HEK293 (cell line): ENCODE data around the gene WDFY3.

Experiments
- CTCF ChIA-PET: fragments of 350-600 bp; formaldehyde crosslinking; extraction: SDS; loops from one replicate; lab custom pipeline; 2021; ENCODE audit warnings: antibody characterized with exemption; lab: Yijun Ruan, JAX
- POLR2A ChIA-PET: fragments of 300-600 bp; formaldehyde crosslinking; extraction: SDS; loops from one replicate; lab custom pipeline; 2020; ENCODE audit warnings: antibody characterized with exemption, inconsistent platforms; lab: Yijun Ruan, JAX
- H3K27ac ChIP-seq: fragments of 200-500 bp; sonication (Bioruptor generic); 2 replicates; pipeline ENCODE4 v1.5.1; 2014; ENCODE audit warnings: low read depth, low read length, control low read depth, inconsistent platforms; ENCODE audit errors: extremely low read depth
- H3K36me3 ChIP-seq, 2 experiments: fragments of 200-500 bp in 1 of 2; sonication (Bioruptor generic) in 1 of 2; 1 replicate in 1 of 2; 2 replicates in 1 of 2; pipeline ENCODE4 v1.5.1; 2014 to 2017; ENCODE audit warnings: inconsistent platforms in 2 of 2, low read length in 2 of 2; ENCODE audit not compliant: control insufficient read depth in 2 of 2, insufficient read depth in 1 of 2
- H3K4me1 ChIP-seq: fragments of 200-500 bp; sonication (Bioruptor generic); 2 replicates; pipeline ENCODE4 v1.5.1; 2014; ENCODE audit warnings: mild to moderate bottlenecking, low read length, inconsistent platforms; ENCODE audit not compliant: control insufficient read depth, insufficient read depth
- H3K4me3 ChIP-seq: 2 replicates; pipeline ENCODE4 v1.5.1; 2011; ENCODE audit warnings: low read depth, mild to moderate bottlenecking, control low read depth, low read length, moderate library complexity
- H3K9me3 ChIP-seq: fragments of 200-500 bp; sonication (Bioruptor generic); 2 replicates; pipeline ENCODE4 v1.5.1; 2014; ENCODE audit warnings: low read depth, low read length, inconsistent platforms; ENCODE audit not compliant: control insufficient read depth, insufficient read depth
- BCL11B ChIP-seq: fragments of 450-650 bp; formaldehyde crosslinking; IDR thresholded peaks from 2 replicates; pipeline ENCODE4 v1.5.1; 2016; ENCODE audit warnings: low read depth, missing biosample characterization, missing genetic modification characterization
- GLI4 ChIP-seq: fragments of 450-650 bp; formaldehyde crosslinking; IDR thresholded peaks from 2 replicates; pipeline ENCODE4 v1.5.1; 2016; ENCODE audit warnings: missing biosample characterization, missing genetic modification characterization
- REPIN1 ChIP-seq: fragments of 450-650 bp; formaldehyde crosslinking; IDR thresholded peaks from 2 replicates; pipeline ENCODE4 v1.5.1; 2017; ENCODE audit warnings: missing biosample characterization, missing genetic modification characterization, low read depth
- SCRT2 ChIP-seq: fragments of 450-650 bp; formaldehyde crosslinking; IDR thresholded peaks from 2 replicates; pipeline ENCODE4 v1.5.1; 2016; ENCODE audit warnings: missing biosample characterization, missing genetic modification characterization
- TSHZ1 ChIP-seq: fragments of 450-650 bp; formaldehyde crosslinking; IDR thresholded peaks from 2 replicates; pipeline ENCODE4 v1.5.1; 2016; ENCODE audit warnings: missing biosample characterization, missing genetic modification characterization, borderline replicate concordance
- ZBTB20 ChIP-seq: fragments of 450-650 bp; formaldehyde crosslinking; IDR thresholded peaks from 2 replicates; pipeline ENCODE4 v1.5.1; 2016; ENCODE audit warnings: missing biosample characterization, missing genetic modification characterization
- ZBTB44 ChIP-seq: fragments of 450-650 bp; IDR thresholded peaks from 2 replicates; pipeline ENCODE4 v1.5.1; 2018; ENCODE audit warnings: missing biosample characterization, mild to moderate bottlenecking, missing genetic modification characterization
- ZEB2 ChIP-seq: fragments of 450-650 bp; formaldehyde crosslinking; IDR thresholded peaks from 2 replicates; pipeline ENCODE4 v1.5.1; 2016; ENCODE audit warnings: missing biosample characterization, missing genetic modification characterization
- ZFP41 ChIP-seq: fragments of 450-650 bp; formaldehyde crosslinking; IDR thresholded peaks from 2 replicates; pipeline ENCODE4 v1.5.1; 2016; ENCODE audit warnings: missing biosample characterization, missing genetic modification characterization, borderline replicate concordance
- ZNF121 ChIP-seq: fragments of 450-650 bp; formaldehyde crosslinking; IDR thresholded peaks from 2 replicates; pipeline ENCODE4 v1.5.1; 2016; ENCODE audit warnings: missing biosample characterization, missing genetic modification characterization
- ZNF169 ChIP-seq: fragments of 450-650 bp; formaldehyde crosslinking; IDR thresholded peaks from 2 replicates; pipeline ENCODE4 v1.5.1; 2016; ENCODE audit warnings: missing biosample characterization, missing genetic modification characterization
- ZNF501 ChIP-seq: fragments of 450-650 bp; formaldehyde crosslinking; IDR thresholded peaks from 2 replicates; pipeline ENCODE4 v1.5.1; 2016; ENCODE audit warnings: missing biosample characterization, missing genetic modification characterization
- ZNF514 ChIP-seq: fragments of 450-650 bp; formaldehyde crosslinking; IDR thresholded peaks from 2 replicates; pipeline ENCODE4 v1.5.1; 2016; ENCODE audit warnings: missing biosample characterization, missing genetic modification characterization
- ZNF549 ChIP-seq: fragments of 450-650 bp; IDR thresholded peaks from 2 replicates; pipeline ENCODE4 v1.5.1; 2018; ENCODE audit warnings: missing biosample characterization, missing genetic modification characterization, mild to moderate bottlenecking, inconsistent platforms, moderate library complexity
- ZNF561 ChIP-seq: fragments of 450-650 bp; IDR thresholded peaks from 2 replicates; pipeline ENCODE4 v1.5.1; 2018; ENCODE audit warnings: missing biosample characterization, missing genetic modification characterization, borderline replicate concordance
- ZNF623 ChIP-seq: fragments of 450-650 bp; formaldehyde crosslinking; IDR thresholded peaks from 2 replicates; pipeline ENCODE4 v1.5.1; 2016; ENCODE audit warnings: missing biosample characterization, missing genetic modification characterization
- ZNF747 ChIP-seq: fragments of 450-650 bp; formaldehyde crosslinking; IDR thresholded peaks from 2 replicates; pipeline ENCODE4 v1.5.1; 2016; ENCODE audit warnings: missing biosample characterization, missing genetic modification characterization
- ZNF768 ChIP-seq: fragments of 450-650 bp; formaldehyde crosslinking; IDR thresholded peaks from 2 replicates; pipeline ENCODE4 v1.5.1; 2018; ENCODE audit warnings: missing biosample characterization, mild to moderate bottlenecking, missing genetic modification characterization
- ZSCAN4 ChIP-seq: fragments of 450-650 bp; formaldehyde crosslinking; IDR thresholded peaks from 2 replicates; pipeline ENCODE4 v1.5.1; 2017; ENCODE audit warnings: missing biosample characterization, missing genetic modification characterization
- ZXDB ChIP-seq: fragments of 450-650 bp; formaldehyde crosslinking; IDR thresholded peaks from 2 replicates; pipeline ENCODE4 v1.5.1; 2016; ENCODE audit warnings: missing biosample characterization, missing genetic modification characterization
- TF ChIP-seq, protein P1 (sequence below): fragments of 450-650 bp; formaldehyde crosslinking; IDR thresholded peaks from 2 replicates; pipeline ENCODE4 v1.5.1; 2016; ENCODE audit warnings: missing biosample characterization, missing genetic modification characterization
- TF ChIP-seq, protein P2 (sequence below): fragments of 450-650 bp; formaldehyde crosslinking; optimal IDR thresholded peaks from 2 replicates; pipeline ENCODE3; 2016; ENCODE audit warnings: missing biosample characterization, mild to moderate bottlenecking, missing genetic modification characterization
- TF ChIP-seq, protein P3 (sequence below): fragments of 450-650 bp; formaldehyde crosslinking; IDR thresholded peaks from 2 replicates; pipeline ENCODE4 v1.5.1; 2016; ENCODE audit warnings: missing biosample characterization, missing genetic modification characterization

The WDFY3 gene

DNA sequence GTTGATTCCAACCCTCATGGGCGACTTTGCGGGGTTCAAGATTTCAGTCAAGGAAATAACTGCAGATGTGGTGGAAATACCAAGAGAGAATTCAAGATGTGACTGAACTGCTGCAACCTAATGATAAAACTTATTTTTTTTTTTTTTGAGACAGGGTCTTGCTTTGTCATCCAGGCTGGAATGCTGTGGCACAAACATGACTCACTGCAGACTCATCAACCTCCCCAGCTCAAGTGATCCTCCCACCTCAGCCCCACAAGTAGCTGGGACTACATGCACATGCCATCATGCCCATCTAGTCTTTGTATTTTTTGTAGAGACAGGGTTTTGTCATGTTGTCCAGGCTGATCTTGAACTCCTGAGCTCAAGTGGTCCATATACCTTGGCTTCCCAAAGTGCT lies 19.5 kb upstream of the WDFY3 start (continued):
- TF ChIP-seq TSHZ1 (tag by site-specific recombination) (no peak), GLI4 (tag by site-specific recombination) (no peak), ZBTB44 (tag by site-specific recombination) (no peak)

GRCh38 chr4:84977396-84977795 lies 10.9 kb upstream of the WDFY3 start:
- CTCF ChIA-PET = no interaction called here
- H3K4me1 ChIP-seq = no peaks in the 10 kb centered on the region
- POLR2A ChIA-PET = no interaction called here
- no peaks in the 10 kb centered on the region for H3K36me3 ChIP-seq
- TF ChIP-seq ZNF121 (tag by site-specific recombination) = no peak
- no peak for TF ChIP-seq ZBTB20 (tag by site-specific recombination)
- no peak for TF ChIP-seq ZNF549
- H3K27ac ChIP-seq = no peak overlapping the region
- no peak overlapping the region for H3K4me3 ChIP-seq
- no peaks in the 10 kb centered on the region for H3K9me3 ChIP-seq

- ChIA-PET POLR2A (no interaction called here), CTCF (interaction anchor here (0.6 kb wide), 1 partner anchor 183 kb away, joined by 3 read pairs; no protein-coding TSS in a partner anchor)
- H3K4me3 ChIP-seq = no peak overlapping the region
- no peaks in the 10 kb centered on the region for H3K36me3 ChIP-seq
- H3K27ac ChIP-seq = no peak overlapping the region
- no peaks in the 10 kb centered on the region for H3K9me3 ChIP-seq
- no peaks in the 10 kb centered on the region for H3K4me1 ChIP-seq
- TF ChIP-seq, protein P1, sequence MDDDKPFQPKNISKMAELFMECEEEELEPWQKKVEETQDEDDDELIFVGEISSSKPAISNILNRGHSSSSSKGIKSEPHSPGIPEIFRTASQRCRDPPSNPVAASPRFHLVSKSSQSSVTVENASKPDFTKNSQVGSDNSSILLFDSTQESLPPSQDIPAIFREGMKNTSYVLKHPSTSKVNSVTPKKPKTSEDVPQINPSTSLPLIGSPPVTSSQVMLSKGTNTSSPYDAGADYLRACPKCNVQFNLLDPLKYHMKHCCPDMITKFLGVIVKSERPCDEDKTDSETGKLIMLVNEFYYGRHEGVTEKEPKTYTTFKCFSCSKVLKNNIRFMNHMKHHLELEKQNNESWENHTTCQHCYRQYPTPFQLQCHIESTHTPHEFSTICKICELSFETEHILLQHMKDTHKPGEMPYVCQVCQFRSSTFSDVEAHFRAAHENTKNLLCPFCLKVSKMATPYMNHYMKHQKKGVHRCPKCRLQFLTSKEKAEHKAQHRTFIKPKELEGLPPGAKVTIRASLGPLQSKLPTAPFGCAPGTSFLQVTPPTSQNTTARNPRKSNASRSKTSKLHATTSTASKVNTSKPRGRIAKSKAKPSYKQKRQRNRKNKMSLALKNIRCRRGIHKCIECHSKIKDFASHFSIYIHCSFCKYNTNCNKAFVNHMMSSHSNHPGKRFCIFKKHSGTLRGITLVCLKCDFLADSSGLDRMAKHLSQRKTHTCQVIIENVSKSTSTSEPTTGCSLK (tag by site-specific recombination) = no peak
- no peak for TF ChIP-seq ZNF747 (tag by site-specific recombination)
- TF ChIP-seq, protein P2, sequence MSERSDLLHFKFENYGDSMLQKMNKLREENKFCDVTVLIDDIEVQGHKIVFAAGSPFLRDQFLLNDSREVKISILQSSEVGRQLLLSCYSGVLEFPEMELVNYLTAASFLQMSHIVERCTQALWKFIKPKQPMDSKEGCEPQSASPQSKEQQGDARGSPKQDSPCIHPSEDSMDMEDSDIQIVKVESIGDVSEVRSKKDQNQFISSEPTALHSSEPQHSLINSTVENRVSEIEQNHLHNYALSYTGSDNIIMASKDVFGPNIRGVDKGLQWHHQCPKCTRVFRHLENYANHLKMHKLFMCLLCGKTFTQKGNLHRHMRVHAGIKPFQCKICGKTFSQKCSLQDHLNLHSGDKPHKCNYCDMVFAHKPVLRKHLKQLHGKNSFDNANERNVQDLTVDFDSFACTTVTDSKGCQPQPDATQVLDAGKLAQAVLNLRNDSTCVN (tag by site-specific recombination) = no peak
- TF ChIP-seq ZNF501 (tag by site-specific recombination) = no peak
- TF ChIP-seq BCL11B (tag by site-specific recombination) = no peak
- TF ChIP-seq ZNF514 = no peak
- TF ChIP-seq ZNF768 (tag by site-specific recombination) = no peak
- TF ChIP-seq ZEB2 (tag by site-specific recombination) = no peak
- TF ChIP-seq, protein P3, sequence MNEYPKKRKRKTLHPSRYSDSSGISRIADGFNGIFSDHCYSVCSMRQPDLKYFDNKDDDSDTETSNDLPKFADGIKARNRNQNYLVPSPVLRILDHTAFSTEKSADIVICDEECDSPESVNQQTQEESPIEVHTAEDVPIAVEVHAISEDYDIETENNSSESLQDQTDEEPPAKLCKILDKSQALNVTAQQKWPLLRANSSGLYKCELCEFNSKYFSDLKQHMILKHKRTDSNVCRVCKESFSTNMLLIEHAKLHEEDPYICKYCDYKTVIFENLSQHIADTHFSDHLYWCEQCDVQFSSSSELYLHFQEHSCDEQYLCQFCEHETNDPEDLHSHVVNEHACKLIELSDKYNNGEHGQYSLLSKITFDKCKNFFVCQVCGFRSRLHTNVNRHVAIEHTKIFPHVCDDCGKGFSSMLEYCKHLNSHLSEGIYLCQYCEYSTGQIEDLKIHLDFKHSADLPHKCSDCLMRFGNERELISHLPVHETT (tag by site-specific recombination) = no peak
- no peak for TF ChIP-seq ZXDB (tag by site-specific recombination)
- TF ChIP-seq ZSCAN4 = no peak
- TF ChIP-seq ZNF623 = no peak
- TF ChIP-seq ZNF561 (tag by site-specific recombination) = no peak
- TF ChIP-seq ZNF169 (tag by site-specific recombination) = no peak
- TF ChIP-seq REPIN1 (tag by site-specific recombination) = no peak
- TF ChIP-seq ZFP41 = no peak
- no peak for TF ChIP-seq SCRT2 (tag by site-specific recombination)
Observed at GRCh38 chr4:84973856-84974255, 7.4 kb upstream of the WDFY3 start.
